Right lobe of liver (tissue), 4 donors: ENCODE results near the gene NLRP1.

Experiments
- CTCF ChIP-seq, 4 donors: fragments of 200-600 bp in 3 of 4; fragments of 450-650 bp in 1 of 4; IDR thresholded peaks; one replicate each; pipeline versions ENCODE4 v1.5.1 to v1.8.0; 2016 to 2022; ENCODE audit warnings: antibody characterized with exemption in 4 of 4, mild to moderate bottlenecking in 2 of 4
- POLR2A ChIP-seq: fragments of 450-650 bp; IDR thresholded peaks from one replicate; pipeline ENCODE4 v1.6.1; 2017; ENCODE audit warnings: antibody characterized with exemption, mild to moderate bottlenecking
- donor health status: DM: no; HTN: no; CAD: no.
- donor health status: DM: no; HTN: no; CAD: no.
- donor health status: DM: no; HTN: yes; CAD: no.

DNA sequence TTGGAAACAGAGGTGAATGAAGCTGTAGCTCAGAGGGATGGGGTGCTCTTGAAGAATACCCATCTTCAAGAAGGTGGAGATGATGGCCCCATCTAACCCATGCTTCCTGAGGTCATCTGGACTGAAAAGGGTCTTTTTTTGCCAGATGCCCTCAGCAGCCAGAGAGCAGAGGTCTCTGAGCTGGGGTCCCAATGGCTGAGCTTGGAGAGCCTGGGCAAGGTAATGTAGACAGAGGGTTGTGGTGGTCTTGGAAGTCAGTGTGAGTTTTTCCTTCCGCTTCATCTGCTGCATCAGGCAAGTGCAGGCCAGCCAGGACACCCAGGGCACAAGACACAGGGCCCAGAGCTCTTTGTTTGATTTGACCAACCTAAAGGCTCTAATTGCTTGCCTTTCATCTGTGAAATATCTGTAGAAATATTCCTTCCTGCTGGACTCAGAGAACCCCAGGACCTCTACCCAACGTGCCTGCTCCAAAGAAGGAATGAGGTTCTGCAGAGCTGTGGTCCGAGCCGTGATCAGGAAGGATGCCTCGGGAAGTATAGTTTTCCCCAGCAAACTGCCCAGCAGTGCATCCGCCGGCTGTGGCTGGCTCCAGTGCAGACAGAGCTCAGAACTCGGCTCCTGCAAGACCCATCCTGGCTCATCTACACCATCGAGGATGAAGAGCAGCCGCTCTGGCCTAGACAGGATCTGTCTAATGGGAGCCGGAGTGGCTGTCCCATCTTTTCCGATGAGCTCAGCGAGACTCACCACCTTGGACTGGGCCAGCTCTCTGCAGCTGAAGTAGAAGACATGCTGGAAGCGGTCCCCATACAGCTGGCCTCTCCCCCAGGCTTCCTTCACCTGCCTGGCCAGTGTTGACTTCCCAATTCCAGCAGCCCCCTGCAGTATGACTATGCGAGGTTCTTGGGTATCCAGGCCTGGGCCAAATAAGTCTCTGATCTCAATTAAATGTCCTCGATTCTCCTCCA is 25.2 kb downstream of the NLRP1 start:
- TF ChIP-seq POLR2A (no peak), CTCF (IDR thresholded peaks at IDR 0.05) (no peak)
